ENCODE results near the gene PHLDA3. TPM values are rescaled to one million over a fixed set of nuclear protein-coding genes. Genes with fewer than 3 reads are reported as not detected.

The PHLDA3 gene
- polyA plus RNA-seq, 2 of the 4 experiments (the other 2 are of a cell fraction): 40.5 to 91.1 TPM

DNA sequence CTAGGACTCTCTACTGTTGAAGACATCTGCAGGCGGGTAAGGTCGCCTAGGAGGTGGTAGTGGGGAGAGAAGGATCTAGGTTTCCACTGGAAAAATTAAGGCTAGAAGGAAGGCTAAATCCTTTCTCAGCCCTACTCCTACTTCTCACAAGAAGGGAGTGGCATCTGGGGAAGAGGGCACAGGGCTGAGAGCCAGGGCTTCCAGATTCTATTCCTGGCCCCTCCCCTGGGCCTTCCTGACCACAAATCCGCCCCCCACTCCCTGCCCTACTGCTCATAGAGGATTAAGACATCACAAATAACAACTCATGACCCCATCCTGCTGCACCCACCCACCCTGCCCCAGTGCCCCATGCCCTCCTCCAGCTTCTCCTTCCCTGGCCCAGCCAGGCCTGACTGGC lies 2.5 kb downstream of the PHLDA3 start (continued):
- no peak for TF ChIP-seq MAX (IDR thresholded peaks at IDR 0.05)
- TF ChIP-seq, protein P1, sequence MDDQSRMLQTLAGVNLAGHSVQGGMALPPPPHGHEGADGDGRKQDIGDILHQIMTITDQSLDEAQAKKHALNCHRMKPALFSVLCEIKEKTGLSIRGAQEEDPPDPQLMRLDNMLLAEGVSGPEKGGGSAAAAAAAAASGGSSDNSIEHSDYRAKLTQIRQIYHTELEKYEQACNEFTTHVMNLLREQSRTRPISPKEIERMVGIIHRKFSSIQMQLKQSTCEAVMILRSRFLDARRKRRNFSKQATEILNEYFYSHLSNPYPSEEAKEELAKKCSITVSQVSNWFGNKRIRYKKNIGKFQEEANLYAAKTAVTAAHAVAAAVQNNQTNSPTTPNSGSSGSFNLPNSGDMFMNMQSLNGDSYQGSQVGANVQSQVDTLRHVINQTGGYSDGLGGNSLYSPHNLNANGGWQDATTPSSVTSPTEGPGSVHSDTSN (IDR thresholded peaks at IDR 0.05): no peak
- TF ChIP-seq CHD2 (IDR thresholded peaks at IDR 0.05; ENCODE audit: low read length, partially characterized antibody): no peak

- CTCF ChIA-PET: interaction anchor here (1.1 to 15.2 kb wide), 6 partner anchors 10 to 47 kb away, joined by 4 to 234 read pairs (median 62); no protein-coding TSS in a partner anchor
- H3K4me2 ChIP-seq: peak overlapping the region; percentile 89
- no peak for ATAC-seq
- no peak for DNase-seq (ENCODE audit: low read depth in 1 of 2, low spot score in 1 of 2)
- peak overlapping the region; percentile 80; the same call in 1 of the 3 replicates for H3K4me3 ChIP-seq
- no peaks in the 10 kb centered on the region for H3K9me3 ChIP-seq
- no peak for FAIRE-seq
- H3K27ac ChIP-seq: peak overlapping the region; percentile 21 to 99; a peak in 4 of 6 replicates
- TF ChIP-seq NR3C1 (IDR thresholded peaks at IDR 0.05) (no peak), RARB (CRISPR knock-in tag; IDR thresholded peaks at IDR 0.05) (no peak), ESRRA (IDR thresholded peaks at IDR 0.05; ENCODE audit: borderline replicate concordance, low read length) (no peak), MYC (IDR thresholded peaks at IDR 0.05; ENCODE audit: borderline replicate concordance, low read length) (no peak), CHD4 (IDR thresholded peaks at IDR 0.05; ENCODE audit: borderline replicate concordance) (no peak), RNF2 (IDR thresholded peaks at IDR 0.05; ENCODE audit: borderline replicate concordance, low read depth) (no peak), KDM5A (IDR thresholded peaks at IDR 0.05) (no peak), KDM1A (IDR thresholded peaks at IDR 0.05; ENCODE audit: low read depth) (no peak), PHF8 (IDR thresholded peaks at IDR 0.05; ENCODE audit: borderline replicate concordance, low read depth) (no peak), HDAC2 (IDR thresholded peaks at IDR 0.05) (no peak), RAD21 (conservative IDR thresholded peaks at IDR 0.05 in 1 of 2, IDR thresholded peaks at IDR 0.05 in 1 of 2) (no peak)
- TF ChIP-seq, protein P2, sequence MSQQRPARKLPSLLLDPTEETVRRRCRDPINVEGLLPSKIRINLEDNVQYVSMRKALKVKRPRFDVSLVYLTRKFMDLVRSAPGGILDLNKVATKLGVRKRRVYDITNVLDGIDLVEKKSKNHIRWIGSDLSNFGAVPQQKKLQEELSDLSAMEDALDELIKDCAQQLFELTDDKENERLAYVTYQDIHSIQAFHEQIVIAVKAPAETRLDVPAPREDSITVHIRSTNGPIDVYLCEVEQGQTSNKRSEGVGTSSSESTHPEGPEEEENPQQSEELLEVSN (IDR thresholded peaks at IDR 0.05; ENCODE audit: borderline replicate concordance, low read depth): no peak
- POLR2A ChIA-PET: no interaction called here
- WGBS (ENCODE audit: missing lambda C conversion rate): 90% methylated on average over 9 of the region's 9 CpGs
- peaks cover 72% of the 10 kb centered on the region for H3K4me1 ChIP-seq
Observed at GRCh38 chr1:201465698-201466290, 3.2 kb downstream of the PHLDA3 start.

- Histone ChIP-seq H3K4me2 (peak overlapping the region; percentile 80), H3K27ac (peak overlapping the region; percentile 98 to 99), H3K4me1 (peaks cover 80% of the 10 kb centered on the region), H3K9me3 (no peaks in the 10 kb centered on the region), H3K4me3 (no peak overlapping the region)
- WGBS (ENCODE audit: missing lambda C conversion rate): 74% methylated on average over 7 of the region's 7 CpGs
- DNase-seq (ENCODE audit: low read depth in 1 of 2, low spot score in 1 of 2) (peak in 1 of 2 experiments; percentile 57), ATAC-seq (peak; percentile 48 to 56), FAIRE-seq (no peak)
- POLR2A ChIA-PET: interaction anchor here (0.5 to 3.4 kb wide), 6 partner anchors 13 to 40 kb away, joined by 3 to 34 read pairs (median 14); no protein-coding TSS in a partner anchor
- CTCF ChIA-PET: interaction anchor here (0.9 to 15.2 kb wide), 8 partner anchors 9 to 50 kb away, joined by 3 to 234 read pairs (median 8); no protein-coding TSS in a partner anchor
- TF ChIP-seq RAD21 (conservative IDR thresholded peaks at IDR 0.05 in 1 of 2, IDR thresholded peaks at IDR 0.05 in 1 of 2): peak; percentile 48 to 54
- TF ChIP-seq, protein P3, sequence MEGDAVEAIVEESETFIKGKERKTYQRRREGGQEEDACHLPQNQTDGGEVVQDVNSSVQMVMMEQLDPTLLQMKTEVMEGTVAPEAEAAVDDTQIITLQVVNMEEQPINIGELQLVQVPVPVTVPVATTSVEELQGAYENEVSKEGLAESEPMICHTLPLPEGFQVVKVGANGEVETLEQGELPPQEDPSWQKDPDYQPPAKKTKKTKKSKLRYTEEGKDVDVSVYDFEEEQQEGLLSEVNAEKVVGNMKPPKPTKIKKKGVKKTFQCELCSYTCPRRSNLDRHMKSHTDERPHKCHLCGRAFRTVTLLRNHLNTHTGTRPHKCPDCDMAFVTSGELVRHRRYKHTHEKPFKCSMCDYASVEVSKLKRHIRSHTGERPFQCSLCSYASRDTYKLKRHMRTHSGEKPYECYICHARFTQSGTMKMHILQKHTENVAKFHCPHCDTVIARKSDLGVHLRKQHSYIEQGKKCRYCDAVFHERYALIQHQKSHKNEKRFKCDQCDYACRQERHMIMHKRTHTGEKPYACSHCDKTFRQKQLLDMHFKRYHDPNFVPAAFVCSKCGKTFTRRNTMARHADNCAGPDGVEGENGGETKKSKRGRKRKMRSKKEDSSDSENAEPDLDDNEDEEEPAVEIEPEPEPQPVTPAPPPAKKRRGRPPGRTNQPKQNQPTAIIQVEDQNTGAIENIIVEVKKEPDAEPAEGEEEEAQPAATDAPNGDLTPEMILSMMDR (IDR thresholded peaks at IDR 0.05): peak; percentile 24; the same call in 1 of the 3 replicates
- no peak for TF ChIP-seq ZFP36 (IDR thresholded peaks at IDR 0.05; ENCODE audit: borderline replicate concordance, partially characterized antibody)
- TF ChIP-seq POLR2AphosphoS2 (conservative IDR thresholded peaks at IDR 0.05; ENCODE audit: low read length): 0 out of 2 replicates have a peak, but pooled peaks have one; percentile 53
- TF ChIP-seq TFCP2L1 (CRISPR knock-in tag; IDR thresholded peaks at IDR 0.05): no peak
- no peak; a peak in 2 of 5 replicates for TF ChIP-seq JUN (IDR thresholded peaks at IDR 0.05)
- peak; percentile 32; the same call in 2 of the 3 replicates for TF ChIP-seq SMC3 (IDR thresholded peaks at IDR 0.05)
- TF ChIP-seq HOXB5 (CRISPR knock-in tag; IDR thresholded peaks at IDR 0.05): no peak
- no peak for TF ChIP-seq MAX (IDR thresholded peaks at IDR 0.05)
Observed at GRCh38 chr1:201463071-201463552, 5.9 kb downstream of the PHLDA3 start.

All from A549 (cell line).